ENCODE measurements around the gene LHB. TPM values are rescaled to one million over a fixed set of nuclear protein-coding genes. Genes with fewer than 3 reads are reported as not detected.
"Not testable (repeated sequence)": the region's sequence is repeated elsewhere in the genome, so short reads cannot be mapped to it uniquely, and the experiment has no call there.

Gene LHB
- total RNA-seq, 1 donor: not detected

DNA sequence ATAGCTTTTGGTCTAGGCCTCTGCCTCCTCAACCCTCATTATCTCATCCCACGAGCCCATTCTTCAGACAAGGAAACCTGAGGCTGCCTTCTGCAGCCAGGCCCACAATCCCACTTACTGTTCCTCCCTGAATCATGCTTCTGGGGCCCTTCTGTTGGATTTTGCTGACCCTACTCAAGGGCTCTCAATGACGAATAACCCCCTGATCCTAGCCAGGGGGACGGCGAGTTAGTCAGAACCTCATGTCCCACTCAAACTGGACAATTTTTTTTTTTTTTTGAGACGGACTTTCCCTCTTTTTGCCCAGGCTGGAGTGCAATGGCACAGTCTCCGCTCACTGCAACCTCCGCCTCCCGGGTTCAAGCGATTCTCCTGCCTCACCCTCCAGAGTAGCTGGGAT lies 5.2 kb upstream of the LHB start:
- TF ChIP-seq, protein P1, sequence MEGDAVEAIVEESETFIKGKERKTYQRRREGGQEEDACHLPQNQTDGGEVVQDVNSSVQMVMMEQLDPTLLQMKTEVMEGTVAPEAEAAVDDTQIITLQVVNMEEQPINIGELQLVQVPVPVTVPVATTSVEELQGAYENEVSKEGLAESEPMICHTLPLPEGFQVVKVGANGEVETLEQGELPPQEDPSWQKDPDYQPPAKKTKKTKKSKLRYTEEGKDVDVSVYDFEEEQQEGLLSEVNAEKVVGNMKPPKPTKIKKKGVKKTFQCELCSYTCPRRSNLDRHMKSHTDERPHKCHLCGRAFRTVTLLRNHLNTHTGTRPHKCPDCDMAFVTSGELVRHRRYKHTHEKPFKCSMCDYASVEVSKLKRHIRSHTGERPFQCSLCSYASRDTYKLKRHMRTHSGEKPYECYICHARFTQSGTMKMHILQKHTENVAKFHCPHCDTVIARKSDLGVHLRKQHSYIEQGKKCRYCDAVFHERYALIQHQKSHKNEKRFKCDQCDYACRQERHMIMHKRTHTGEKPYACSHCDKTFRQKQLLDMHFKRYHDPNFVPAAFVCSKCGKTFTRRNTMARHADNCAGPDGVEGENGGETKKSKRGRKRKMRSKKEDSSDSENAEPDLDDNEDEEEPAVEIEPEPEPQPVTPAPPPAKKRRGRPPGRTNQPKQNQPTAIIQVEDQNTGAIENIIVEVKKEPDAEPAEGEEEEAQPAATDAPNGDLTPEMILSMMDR (IDR thresholded peaks at IDR 0.05; ENCODE audit: insufficient read depth, low read length): no peak
- H3K4me3 ChIP-seq (ENCODE audit: low read depth, low read length): no peak overlapping the region
- DNase-seq (ENCODE audit: low read depth): no peak

DNA sequence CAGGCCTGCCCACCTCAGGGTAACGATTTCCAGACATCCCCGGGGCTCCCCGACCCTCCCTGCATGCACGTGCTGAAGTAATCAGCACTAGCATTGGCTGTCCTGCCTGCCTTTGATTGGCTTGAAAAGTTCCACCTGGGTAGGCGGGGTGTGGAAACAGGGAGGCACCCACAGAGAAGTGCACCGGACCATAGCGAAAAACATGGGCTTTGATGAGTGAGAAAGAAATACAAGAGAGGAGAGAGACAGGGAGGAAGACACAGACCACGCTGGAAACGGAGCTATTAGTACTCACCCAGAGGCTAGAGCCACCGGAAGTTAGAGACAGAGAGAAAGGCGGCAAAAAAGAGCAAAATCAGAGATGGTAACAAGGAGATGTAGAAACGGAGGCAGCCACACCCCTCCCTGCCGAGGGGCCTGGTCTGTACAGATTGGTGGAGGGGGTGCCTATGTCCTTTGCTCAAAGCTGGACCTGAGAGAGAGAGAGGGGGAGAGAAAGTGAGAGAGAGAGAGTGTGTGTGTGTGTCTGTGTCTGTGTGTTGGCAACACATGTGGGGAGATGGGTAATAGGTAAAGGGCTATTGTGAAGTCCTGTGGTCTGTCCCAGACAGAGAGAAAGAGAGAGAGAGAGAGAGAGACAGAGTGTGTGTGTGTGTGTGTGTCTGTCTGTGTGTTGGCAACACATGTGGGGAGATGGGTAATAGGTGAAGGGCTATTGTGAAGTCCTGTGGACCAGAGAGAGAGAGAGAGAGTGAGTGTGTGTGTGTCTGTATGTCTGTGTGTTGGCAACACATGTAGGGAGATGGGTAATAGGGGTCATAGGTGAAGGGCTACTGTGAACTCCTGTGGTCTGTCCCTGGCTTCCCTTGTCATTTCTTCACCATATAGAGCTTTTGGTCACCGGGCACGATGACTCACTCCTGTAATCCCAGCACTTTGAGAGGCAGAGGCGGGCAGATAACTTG lies 4.3 kb upstream of the LHB start:
- no peak overlapping the region for H3K4me3 ChIP-seq (ENCODE audit: low read depth, low read length)
- no peak for DNase-seq (ENCODE audit: low read depth)
- TF ChIP-seq, protein P1 (IDR thresholded peaks at IDR 0.05; ENCODE audit: insufficient read depth, low read length): no peak

DNA sequence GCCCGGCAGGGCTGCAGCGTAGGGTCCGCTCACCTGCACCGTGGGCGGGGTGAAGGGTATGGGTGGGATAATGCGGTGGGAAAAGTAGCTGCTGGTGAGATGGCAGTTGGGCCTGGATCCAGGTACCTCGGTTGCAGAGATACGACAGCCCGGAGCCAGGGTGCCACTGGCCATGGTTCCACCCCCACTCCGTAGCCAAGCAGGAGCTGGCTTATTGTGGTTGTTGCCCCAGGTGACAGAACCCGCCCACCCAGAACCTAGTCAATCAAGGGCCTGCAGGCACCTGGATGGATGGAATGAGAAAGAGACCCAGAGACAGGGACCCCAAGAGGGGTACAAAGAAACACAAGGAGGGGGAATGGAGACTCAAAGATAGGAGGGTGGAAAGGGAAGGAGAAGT lies 3.5 kb upstream of the LHB start:
- no peak overlapping the region for H3K4me3 ChIP-seq (ENCODE audit: low read depth, low read length)
- DNase-seq (ENCODE audit: low read depth): no peak
- TF ChIP-seq, protein P1 (IDR thresholded peaks at IDR 0.05; ENCODE audit: insufficient read depth, low read length): no peak

DNA sequence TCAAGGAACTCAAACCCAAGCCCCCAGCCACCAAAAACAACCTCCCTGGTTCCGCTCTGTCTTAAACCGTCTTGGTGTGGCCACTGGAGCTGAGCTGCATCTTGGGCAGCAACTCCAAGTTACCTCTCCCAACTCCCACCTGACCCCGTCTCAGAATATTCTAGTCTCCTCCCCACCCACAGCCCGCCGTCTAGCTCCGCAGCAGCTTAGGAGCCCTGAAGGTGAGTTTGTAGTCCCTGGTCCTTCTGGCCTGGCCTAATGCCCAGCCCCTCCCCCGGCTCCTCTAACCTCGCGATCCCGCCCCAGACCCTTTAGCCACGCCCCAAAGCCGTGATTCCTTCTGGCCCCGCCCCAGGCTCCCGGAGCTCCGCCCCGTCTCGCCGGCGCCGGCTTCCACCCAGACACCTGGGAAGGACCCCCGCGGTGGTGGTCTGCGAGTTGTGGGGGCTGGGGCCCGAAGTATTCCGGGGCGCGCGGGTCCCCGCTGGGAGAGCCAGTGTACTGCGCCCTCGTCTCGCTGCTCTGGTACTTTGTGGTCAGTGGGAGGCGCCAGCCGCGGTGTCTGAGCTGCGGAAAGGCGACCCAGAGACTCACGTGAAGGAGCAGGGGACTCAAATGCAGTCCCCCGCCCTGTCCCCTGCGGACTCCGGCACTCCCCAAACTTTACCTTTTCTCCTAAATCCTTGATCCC lies 2.5 kb upstream of the LHB start:
- DNase-seq (ENCODE audit: low read depth): no peak
- TF ChIP-seq, protein P1 (IDR thresholded peaks at IDR 0.05; ENCODE audit: insufficient read depth, low read length): peak; percentile 7

DNA sequence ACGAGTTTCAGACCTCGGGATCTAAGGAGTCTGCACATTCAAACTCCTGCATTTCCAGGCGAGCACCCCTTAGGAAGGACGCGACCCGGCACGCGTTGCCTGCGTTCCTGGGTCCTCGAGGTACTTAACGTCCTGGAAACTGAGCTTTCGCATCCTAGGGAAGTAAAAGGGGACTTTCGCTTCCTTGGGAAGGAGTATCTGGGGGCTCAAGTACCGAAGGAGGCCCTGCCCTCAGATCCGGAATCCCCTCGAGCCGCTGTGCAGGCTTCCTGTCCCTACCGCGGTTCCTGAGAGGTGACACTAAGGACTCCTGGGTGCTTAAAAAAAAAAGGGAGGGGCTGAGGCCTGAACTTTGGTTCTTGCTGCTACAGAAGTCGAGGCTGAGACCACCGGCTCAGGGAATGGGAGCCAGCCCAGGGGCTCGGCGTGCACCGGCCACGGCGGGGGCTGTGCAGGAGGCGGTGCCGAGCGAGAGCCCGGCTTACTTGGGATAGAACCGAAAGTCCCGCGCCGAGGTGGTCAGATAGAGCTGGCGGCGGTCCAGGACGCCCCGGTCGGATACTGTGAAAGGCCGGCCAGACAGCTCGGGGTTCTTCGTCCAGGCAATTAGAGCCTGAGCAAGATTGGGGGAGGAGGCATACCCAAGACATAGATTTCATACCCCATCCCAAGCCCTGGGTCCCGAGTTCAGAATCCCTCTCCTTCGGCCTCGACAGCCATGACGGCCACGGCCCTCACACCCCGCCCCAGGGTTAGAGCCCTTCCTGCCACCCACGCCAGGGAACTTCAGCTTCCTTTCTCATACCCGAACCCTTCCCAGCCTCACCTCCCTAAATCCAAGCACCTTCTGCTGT lies 1.7 kb upstream of the LHB start:
- peak overlapping the region; percentile 46 for H3K4me3 ChIP-seq (ENCODE audit: low read depth, low read length)
- not testable (repeated sequence) for DNase-seq (ENCODE audit: low read depth)

More for the DNA sequence above, 2.5 kb upstream of the LHB start:
- H3K4me3 ChIP-seq (ENCODE audit: low read depth, low read length): peak overlapping the region; percentile 9

DNA sequence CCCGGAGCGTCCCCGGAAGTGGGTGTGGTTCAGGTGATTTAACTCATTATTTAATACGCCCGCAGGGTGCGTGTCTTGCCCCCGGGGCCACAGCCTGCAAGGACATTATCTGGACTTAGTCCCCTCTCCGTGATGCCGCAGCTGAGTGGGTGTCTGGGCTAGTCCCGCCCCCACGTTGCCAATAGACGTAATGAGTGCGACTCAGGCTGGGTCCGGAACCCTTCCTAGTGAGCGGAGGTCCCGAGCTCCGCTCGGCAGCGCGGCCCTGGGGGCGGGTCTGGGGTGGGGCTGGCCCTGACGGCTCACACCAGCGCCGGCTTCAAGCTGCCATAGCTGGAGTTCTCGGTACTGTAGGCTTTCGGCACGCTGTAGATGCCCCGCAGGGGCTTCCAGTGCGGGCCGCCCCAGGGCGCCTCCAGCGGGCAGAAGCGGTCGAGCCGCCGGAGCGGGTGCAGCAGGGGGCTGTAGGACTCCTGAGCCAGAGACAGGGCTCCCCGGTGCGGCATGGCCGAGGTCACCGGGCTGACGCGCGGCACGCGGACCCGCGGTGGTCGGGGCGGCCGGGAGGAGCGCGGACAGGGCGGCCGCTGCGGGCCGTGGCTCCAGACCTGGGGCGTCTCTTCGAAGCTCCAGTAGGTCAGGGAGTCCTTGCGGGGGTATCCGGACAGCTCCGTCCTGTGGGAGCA lies 918 bp upstream of the LHB start:
- TF ChIP-seq, protein P1 (IDR thresholded peaks at IDR 0.05; ENCODE audit: insufficient read depth, low read length): peak; percentile 67
- peak; percentile 30 for DNase-seq (ENCODE audit: low read depth)

More for the DNA sequence above, 918 bp upstream of the LHB start:
- H3K4me3 ChIP-seq (ENCODE audit: low read depth, low read length): peak overlapping the region; percentile 46
